ENCODE measurements around the gene RASGRF1. TPM values are rescaled to one million over a fixed set of nuclear protein-coding genes. Genes with fewer than 3 reads are reported as not detected.

RASGRF1 gene
- total and polyA plus RNA-seq, 2 experiments from 2014 or later, result 0.05 to 0.24 TPM

GRCh38 chr15:78992416-78993256 lies 97.9 kb downstream of the RASGRF1 start:
- Histone ChIP-seq H2AFZ (no peak overlapping the region), H4K20me1 (replicated peaks; ENCODE audit: insufficient read depth) (no peaks in the 10 kb centered on the region), H3K27me3 (ENCODE audit: insufficient read depth) (no peaks in the 10 kb centered on the region), H3K9me2 (ENCODE audit: insufficient read depth) (no peaks in the 10 kb centered on the region), H3K27ac (ENCODE audit: low read depth) (no peak overlapping the region), H3K79me2 (replicated peaks; ENCODE audit: insufficient read depth) (no peaks in the 10 kb centered on the region), H3K4me2 (no peak overlapping the region), H3K4me1 (ENCODE audit: insufficient read depth) (no peaks in the 10 kb centered on the region), H3F3A (replicated peaks; ENCODE audit: low read depth) (no peaks in the 10 kb centered on the region), H3K4me3 (no peak overlapping the region), H3K36me3 (ENCODE audit: insufficient read depth) (no peaks in the 10 kb centered on the region)
- H3K9me3 Mint-ChIP-seq, result peaks cover 4% of the 10 kb centered on the region; the same call in 1 of the 3 replicates
- ATAC-seq (no peak), DNase-seq (ENCODE audit: low spot score) (no peak)
- peaks cover 4% of the 10 kb centered on the region for H3K27me3 Mint-ChIP-seq (ENCODE audit: insufficient read depth, low read depth, poor library complexity)
- H3K4me1 Mint-ChIP-seq, result peaks cover 10% of the 10 kb centered on the region
- no peak overlapping the region for H3K27ac Mint-ChIP-seq
- H3K4me3 Mint-ChIP-seq, result no peak overlapping the region
- no peaks in the 10 kb centered on the region for H3K36me3 Mint-ChIP-seq (ENCODE audit: low read depth)
- TF ChIP-seq CREB1 (CRISPR knock-in tag; IDR thresholded peaks at IDR 0.05; ENCODE audit: low read depth) (no peak), ZNF114 (CRISPR knock-in tag; IDR thresholded peaks at IDR 0.05) (no peak), EZH2 (IDR thresholded peaks at IDR 0.05; ENCODE audit: low read depth, unreplicated experiment) (no peak), ETS1 (IDR thresholded peaks at IDR 0.05) (no peak), POLR2AphosphoS5 (IDR thresholded peaks at IDR 0.05; ENCODE audit: low read depth) (no peak), ZNF331 (CRISPR knock-in tag; IDR thresholded peaks at IDR 0.05; ENCODE audit: low read depth) (no peak), EZH2phosphoT487 (IDR thresholded peaks at IDR 0.05; ENCODE audit: unreplicated experiment) (no peak), JUNB (IDR thresholded peaks at IDR 0.05; ENCODE audit: unreplicated experiment) (no peak), REST (IDR thresholded peaks at IDR 0.05; ENCODE audit: unreplicated experiment) (no peak), NANOG (IDR thresholded peaks at IDR 0.05; ENCODE audit: borderline replicate concordance) (no peak), CTCF (conservative IDR thresholded peaks at IDR 0.05; ENCODE audit: low read depth in 2 of 2) (no peak), ZNF462 (CRISPR knock-in tag; IDR thresholded peaks at IDR 0.05) (no peak), STAT1 (IDR thresholded peaks at IDR 0.05; ENCODE audit: unreplicated experiment) (no peak)

Data from GM23338 (cell line).